Measurements from ENCODE around the gene TRAPPC2. TPM values are rescaled to one million over a fixed set of nuclear protein-coding genes. Genes with fewer than 3 reads are reported as not detected.

TRAPPC2 gene
- 10 to 100 TPM; 14.3 to 17.3 (median 16.0) TPM for total RNA-seq

- WGBS, 2 donors (ENCODE audit: low coverage in 1 of 2) = 0% methylated on average over 4 of the region's 75 CpGs; no CpG with 5 or more reads in 1 of the 2 donors
- peak; percentile 99 for ATAC-seq
- H3K4me3 ChIP-seq = peak within 1 kb of the TSS; percentile 63 to 75
- H3K27ac ChIP-seq = peak within 1 kb of the TSS; percentile 83 to 93 (median 90)
- TF ChIP-seq POLR2AphosphoS5 (IDR thresholded peaks at IDR 0.05) (peak; percentile 91), POLR2A (IDR thresholded peaks at IDR 0.05) (peak; percentile 84 to 85), EP300 (IDR thresholded peaks at IDR 0.05) (no peak), CTCF (IDR thresholded peaks at IDR 0.05) (peak in 1 of 4 experiments; percentile 17)
- no peaks in the 10 kb centered on the region for H3K9me3 ChIP-seq
- H3K4me1 ChIP-seq = peaks cover 0 to 48% (median 0%) of the 10 kb centered on the region in 3 donors
- H3K36me3 ChIP-seq = no peaks in the 10 kb centered on the region
- H3K27me3 ChIP-seq = no peaks in the 10 kb centered on the region
Measured at GRCh38 chrX:13734278-13735172, at the start of gene TRAPPC2, which contains the start of gene OFD1. TRAPPC2 (minus strand) TSS chrX:13734620; CDS start chrX:13719963, 14,657 bp downstream. OFD1 (plus strand) TSS chrX:13734748; CDS start chrX:13735072, 324 bp downstream.

GRCh38 chrX:13780868-13781427 lies 46.5 kb upstream of the TRAPPC2 start:
- H3K27me3 ChIP-seq = no peaks in the 10 kb centered on the region
- H3K4me1 ChIP-seq = peaks cover 0 to 5% (median 0%) of the 10 kb centered on the region in 3 donors
- peaks cover 0 to 1% of the 10 kb centered on the region in 2 donors for H3K36me3 ChIP-seq
- TF ChIP-seq POLR2AphosphoS5 (IDR thresholded peaks at IDR 0.05) (no peak), POLR2A (IDR thresholded peaks at IDR 0.05) (no peak), EP300 (IDR thresholded peaks at IDR 0.05) (no peak), CTCF (IDR thresholded peaks at IDR 0.05) (no peak)
- no peaks in the 10 kb centered on the region for H3K9me3 ChIP-seq
- H3K27ac ChIP-seq = no peak overlapping the region
- ATAC-seq = no peak
- no peak overlapping the region for H3K4me3 ChIP-seq
- WGBS, 2 donors (ENCODE audit: low coverage in 1 of 2) = 34% methylated on average over 2 of the region's 7 CpGs; no CpG with 5 or more reads in 1 of the 2 donors

- Histone ChIP-seq H3K4me3 (no peak overlapping the region), H3K36me3 (peaks cover 0 to 18% of the 10 kb centered on the region in 2 donors), H3K27me3 (no peaks in the 10 kb centered on the region), H3K27ac (no peak overlapping the region), H3K4me1 (peaks cover 0 to 8% (median 0%) of the 10 kb centered on the region in 3 donors), H3K9me3 (no peaks in the 10 kb centered on the region)
- WGBS, 2 donors (ENCODE audit: low coverage in 1 of 2) = 0 to 29% methylated on average over 2 of the region's 2 CpGs
- TF ChIP-seq POLR2AphosphoS5 (IDR thresholded peaks at IDR 0.05) (no peak), EP300 (IDR thresholded peaks at IDR 0.05) (no peak), POLR2A (IDR thresholded peaks at IDR 0.05) (no peak), CTCF (IDR thresholded peaks at IDR 0.05) (no peak)
- no peak for ATAC-seq
Measured at GRCh38 chrX:13778916-13779315, 44.5 kb upstream of the TRAPPC2 start.

- H3K27me3 ChIP-seq = no peaks in the 10 kb centered on the region
- no peaks in the 10 kb centered on the region for H3K9me3 ChIP-seq
- peaks cover 0 to 18% of the 10 kb centered on the region in 2 donors for H3K36me3 ChIP-seq
- 23 to 42% methylated on average over 2 to 3 of the region's 4 CpGs for WGBS, 2 donors (ENCODE audit: low coverage in 1 of 2)
- no peak overlapping the region for H3K4me3 ChIP-seq
- H3K27ac ChIP-seq = peak overlapping the region; percentile 9 to 64 (median 48)
- ATAC-seq = peak; percentile 49
- H3K4me1 ChIP-seq = peaks cover 0 to 8% (median 0%) of the 10 kb centered on the region in 3 donors
- no peak for TF ChIP-seq POLR2AphosphoS5 (IDR thresholded peaks at IDR 0.05)
- TF ChIP-seq CTCF (IDR thresholded peaks at IDR 0.05) = peak in 1 of 4 experiments; percentile 30
Measured at GRCh38 chrX:13776387-13776786, 42.0 kb upstream of the TRAPPC2 start.
